Activated naive CD4-positive, alpha-beta T cell treated with Interleukin-2 at 50 U/mL for 16 hours (primary cell): ENCODE measurements around the gene FXYD7.
"Not testable (repeated sequence)": the region's sequence is repeated elsewhere in the genome, so short reads cannot be mapped to it uniquely, and the experiment has no call there.

Experiments
- DNase-seq: peaks from one replicate; pipeline ENCODE4 v3.0.0-alpha.2; 2020

FXYD7 gene

GRCh38 chr19:35143231-35143715 is at the start of gene FXYD7:
Gene FXYD7 (plus strand): TSS chr19:35143255. CDS start chr19:35143334, 79 bp downstream.
- DNase-seq: no peak

GRCh38 chr19:35093430-35093829 is 49.6 kb upstream of the FXYD7 start:
- DNase-seq: no peak

- DNase-seq: no peak
Observed at GRCh38 chr19:35093941-35094647, 49.0 kb upstream of the FXYD7 start.

- DNase-seq: no peak
Observed at GRCh38 chr19:35094656-35095055, 48.4 kb upstream of the FXYD7 start.

- no peak for DNase-seq
Observed at GRCh38 chr19:35095667-35096368, 47.2 kb upstream of the FXYD7 start.

- no peak for DNase-seq
Observed at GRCh38 chr19:35098413-35099049, 44.5 kb upstream of the FXYD7 start.

- DNase-seq: no peak
Observed at GRCh38 chr19:35099155-35099896, 43.7 kb upstream of the FXYD7 start.

GRCh38 chr19:35099897-35100275 is 43.2 kb upstream of the FXYD7 start:
- no peak for DNase-seq

GRCh38 chr19:35100588-35101533 is 42.2 kb upstream of the FXYD7 start:
- no peak for DNase-seq

- DNase-seq: not testable (repeated sequence)
Observed at GRCh38 chr19:35101949-35102348, 41.1 kb upstream of the FXYD7 start.

- not testable (repeated sequence) for DNase-seq
Observed at GRCh38 chr19:35103614-35104013, 39.4 kb upstream of the FXYD7 start.

GRCh38 chr19:35104361-35104760 is 38.7 kb upstream of the FXYD7 start:
- no peak for DNase-seq

- no peak for DNase-seq
Observed at GRCh38 chr19:35105047-35105410, 38.0 kb upstream of the FXYD7 start.

GRCh38 chr19:35105411-35106290 is 37.4 kb upstream of the FXYD7 start:
- DNase-seq: no peak

- DNase-seq: no peak
Observed at GRCh38 chr19:35106291-35106583, 36.8 kb upstream of the FXYD7 start.

- DNase-seq: no peak
Observed at GRCh38 chr19:35106898-35107541, 36.0 kb upstream of the FXYD7 start.

- DNase-seq: peak; percentile 18
Observed at GRCh38 chr19:35107545-35107944, 35.5 kb upstream of the FXYD7 start.

- DNase-seq: no peak
Observed at GRCh38 chr19:35108730-35109129, 34.3 kb upstream of the FXYD7 start.

GRCh38 chr19:35109395-35110112 is 33.5 kb upstream of the FXYD7 start:
- no peak for DNase-seq

GRCh38 chr19:35110974-35111373 is 32.1 kb upstream of the FXYD7 start:
- DNase-seq: no peak
